Sigmoid colon (tissue), 7 donors: ENCODE data around the gene DYNC1H1. TPM values are rescaled to one million over a fixed set of nuclear protein-coding genes. Genes with fewer than 3 reads are reported as not detected.

Experiments
- DNase-seq: peaks from one replicate; pipeline ENCODE4 v3.0.0-alpha.2; 2019
- H3K27ac ChIP-seq, 4 donors: fragments of 200-600 bp; sonication (generic); one replicate each; pipeline ENCODE4 v1.5.1; 2016 to 2019; ENCODE audit warnings: mild to moderate bottlenecking in 1 of 4
- H3K27me3 ChIP-seq, 3 donors: fragments of 200-600 bp; sonication (generic); one replicate each; pipeline ENCODE4 v1.5.1; 2019; ENCODE audit warnings: mild to moderate bottlenecking in 1 of 3
- H3K36me3 ChIP-seq, 4 donors: fragments of 200-600 bp; sonication (generic); one replicate each; pipeline ENCODE4 v1.5.1; 2016 to 2019
- H3K4me1 ChIP-seq, 4 donors: fragments of 200-600 bp; sonication (generic); one replicate each; pipeline ENCODE4 v1.5.1; 2017 to 2019
- H3K4me3 ChIP-seq, 4 donors: fragments of 200-600 bp; sonication (generic); one replicate each; pipeline ENCODE4 v1.5.1; 2017 to 2019; ENCODE audit warnings: mild to moderate bottlenecking in 2 of 4, moderate library complexity in 1 of 4
- H3K9me3 ChIP-seq, 4 donors: fragments of 200-600 bp in 3 of 4; sonication (generic) in 3 of 4; one replicate each; pipeline versions ENCODE4 v1.5.1 to v1.6.1; 2013 to 2019
- CTCF ChIP-seq, 4 experiments: fragments of 450-650 bp in 3 of 4; fragments of 200-600 bp in 1 of 4; IDR thresholded peaks; one replicate each; pipeline ENCODE4 v1.5.1; 2016 to 2019; ENCODE audit warnings: antibody characterized with exemption in 4 of 4, mild to moderate bottlenecking in 3 of 4, moderate library complexity in 2 of 4
- EP300 ChIP-seq, 4 donors: sonication (generic); formaldehyde crosslinking; IDR thresholded peaks; one replicate each; pipeline ENCODE4 v1.6.1; 2017; ENCODE audit warnings: antibody characterized with exemption in 4 of 4
- POLR2A ChIP-seq, 2 donors: fragments of 450-650 bp; IDR thresholded peaks; one replicate each; pipeline ENCODE4 v1.6.1; 2016; ENCODE audit warnings: antibody characterized with exemption in 2 of 2, mild to moderate bottlenecking in 2 of 2, moderate library complexity in 2 of 2
- POLR2AphosphoS5 ChIP-seq, 4 donors: sonication (generic); formaldehyde crosslinking; IDR thresholded peaks; one replicate each; pipeline ENCODE4 v1.6.1; 2017; ENCODE audit warnings: antibody characterized with exemption in 4 of 4
- WGBS, 2 donors: extraction: QIAGEN DNeasy Blood & Tissue Kit; methylation state at CpG; one replicate each; pipeline ENCODE4 v1.1.7; 2013; 5-methylcytosine and 5-hydroxymethylcytosine counted together
- intact Hi-C: fragments of 100-400 bp; cut with DNase I; formaldehyde crosslinking; loops from one replicate; pipeline ENCODE4 v1.15.1; 2023
- polyA plus RNA-seq, 3 donors: library from polyadenylated mRNA; stranded (reverse); fragments of 200-250 nt; gene quantifications; one replicate each; pipeline ENCODE4 v1.2.3, GENCODE V29; 2013
- total RNA-seq, 4 donors: library from RNA; depleted of rRNA; stranded (reverse); fragments of >200 nt; gene quantifications; one replicate each; pipeline ENCODE4 v1.1.0, GENCODE V29; 2016
- donor health status: healthy with polysubstance abuse.
- donor health status: Bipolar disorder and iron deficiency.
- donor health status: healthy.

Gene DYNC1H1
- total and polyA plus RNA-seq, 7 donors: 38.4 to 592 (median 320) TPM

DNA sequence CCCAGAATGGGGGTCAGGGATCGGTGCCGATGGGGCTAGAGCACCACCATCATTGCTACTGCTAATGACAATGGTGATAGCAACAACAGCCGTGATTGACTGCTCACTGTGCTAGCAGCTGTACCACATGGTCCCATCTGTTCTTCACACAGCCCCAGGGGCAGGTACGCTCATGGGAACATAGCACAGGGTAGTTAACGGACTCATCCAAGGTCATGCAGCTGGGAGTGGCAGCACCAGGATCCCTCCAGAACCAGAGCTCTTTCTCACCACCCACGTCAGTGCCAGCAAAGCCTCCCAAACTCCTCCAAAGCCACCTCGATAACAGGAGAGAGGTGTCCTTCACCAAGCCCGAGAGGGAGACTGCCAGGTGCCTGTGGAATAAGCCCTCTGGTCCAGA is 11.2 kb upstream of the DYNC1H1 start:
- Histone ChIP-seq H3K27me3 (no peaks in the 10 kb centered on the region), H3K9me3 (no peaks in the 10 kb centered on the region), H3K36me3 (no peaks in the 10 kb centered on the region), H3K4me3 (no peak overlapping the region), H3K27ac (no peak overlapping the region), H3K4me1 (peaks cover 0 to 18% (median 13%) of the 10 kb centered on the region in 4 donors)
- intact Hi-C loops: no loop called here
- peak; percentile 52 for DNase-seq
- WGBS, 2 donors: 80 to 86% methylated on average over 8 of the region's 8 CpGs
- TF ChIP-seq POLR2A (IDR thresholded peaks at IDR 0.05) (no peak), EP300 (IDR thresholded peaks at IDR 0.05) (no peak), CTCF (IDR thresholded peaks at IDR 0.05) (no peak), POLR2AphosphoS5 (IDR thresholded peaks at IDR 0.05) (no peak)

DNA sequence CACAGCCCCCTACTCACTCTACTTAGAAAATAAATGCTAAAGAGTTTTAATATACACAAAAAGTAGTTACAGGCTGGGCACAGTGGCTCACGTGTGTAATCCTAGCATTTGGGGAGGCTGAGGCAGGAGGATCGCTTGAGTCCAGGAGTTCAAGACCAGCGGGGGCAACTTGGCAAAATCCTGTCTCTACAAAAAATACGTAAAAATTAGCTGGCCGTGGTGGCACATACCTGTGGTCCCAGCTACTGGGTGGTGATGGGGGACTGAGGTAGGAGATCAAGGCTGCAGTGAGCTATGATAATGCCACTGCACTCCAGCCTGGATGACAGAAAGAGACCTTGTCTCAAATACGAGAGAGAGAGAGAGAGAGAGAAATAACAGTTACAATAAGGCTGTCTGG is 9.9 kb upstream of the DYNC1H1 start:
- Histone ChIP-seq H3K36me3 (no peaks in the 10 kb centered on the region), H3K9me3 (no peaks in the 10 kb centered on the region), H3K27ac (no peak overlapping the region), H3K4me1 (peaks cover 0 to 9% (median 3%) of the 10 kb centered on the region in 4 donors), H3K27me3 (no peaks in the 10 kb centered on the region), H3K4me3 (no peak overlapping the region)
- TF ChIP-seq EP300 (IDR thresholded peaks at IDR 0.05) (no peak), CTCF (IDR thresholded peaks at IDR 0.05) (no peak), POLR2AphosphoS5 (IDR thresholded peaks at IDR 0.05) (no peak), POLR2A (IDR thresholded peaks at IDR 0.05) (no peak)
- intact Hi-C loops: no loop called here
- DNase-seq: no peak
- WGBS, 2 donors: 90 to 93% methylated on average over 6 of the region's 6 CpGs

GRCh38 chr14:101955695-101956161 is 8.6 kb upstream of the DYNC1H1 start:
- DNase-seq: no peak
- intact Hi-C loops: no loop called here

DNA sequence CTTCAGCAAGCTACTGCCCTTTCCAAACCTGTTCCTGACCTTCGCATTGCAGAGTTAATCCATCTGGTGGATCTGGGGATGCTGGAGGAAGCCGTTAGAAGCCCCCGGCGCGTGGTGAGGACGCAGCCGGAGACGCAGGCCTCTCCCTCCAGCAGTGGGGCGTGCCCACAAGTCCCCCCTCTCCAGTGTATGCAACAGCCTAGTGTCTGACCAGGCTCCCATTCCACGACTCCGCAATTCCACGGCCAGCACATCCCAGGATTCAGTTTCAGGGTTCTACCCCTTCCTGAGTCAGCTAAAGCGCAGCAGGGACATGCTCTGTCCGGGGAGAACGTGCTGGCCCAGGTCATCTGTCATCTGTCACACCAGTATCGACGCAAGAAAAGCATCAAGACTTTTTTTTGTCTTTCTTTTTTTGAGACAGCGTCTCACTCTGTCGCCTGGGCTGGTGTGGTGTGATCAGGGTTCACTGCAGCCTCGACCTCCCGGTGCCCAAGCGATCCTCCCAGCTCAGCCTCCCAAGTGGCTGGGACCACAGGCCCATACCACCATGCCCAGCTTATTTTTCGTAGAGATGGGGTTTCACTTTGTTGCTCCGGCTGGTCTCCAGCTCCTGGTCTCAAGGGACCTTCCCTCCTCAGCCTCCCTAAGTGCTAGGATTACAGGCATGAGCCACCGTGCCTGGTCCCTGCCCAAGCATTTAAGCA is 8.0 kb upstream of the DYNC1H1 start:
- 92 to 94% methylated on average over 25 of the region's 25 CpGs for WGBS, 2 donors
- H3K4me1 ChIP-seq: peaks cover 0 to 5% (median 2%) of the 10 kb centered on the region in 4 donors
- no peaks in the 10 kb centered on the region for H3K27me3 ChIP-seq
- intact Hi-C loops: no loop called here
- H3K4me3 ChIP-seq: no peak overlapping the region
- H3K36me3 ChIP-seq: no peaks in the 10 kb centered on the region
- no peak overlapping the region for H3K27ac ChIP-seq
- DNase-seq: no peak
- H3K9me3 ChIP-seq: no peaks in the 10 kb centered on the region
- TF ChIP-seq POLR2A (IDR thresholded peaks at IDR 0.05): no peak
- TF ChIP-seq EP300 (IDR thresholded peaks at IDR 0.05): no peak
- no peak for TF ChIP-seq CTCF (IDR thresholded peaks at IDR 0.05)
- no peak for TF ChIP-seq POLR2AphosphoS5 (IDR thresholded peaks at IDR 0.05)

More at GRCh38 chr14:101955695-101956161, 8.6 kb upstream of the DYNC1H1 start:
- TF ChIP-seq POLR2AphosphoS5 (IDR thresholded peaks at IDR 0.05) (no peak), EP300 (IDR thresholded peaks at IDR 0.05) (no peak), POLR2A (IDR thresholded peaks at IDR 0.05) (no peak), CTCF (IDR thresholded peaks at IDR 0.05) (no peak)
- Histone ChIP-seq H3K27ac (no peak overlapping the region), H3K4me1 (no peaks in the 10 kb centered on the region), H3K4me3 (no peak overlapping the region), H3K9me3 (no peaks in the 10 kb centered on the region), H3K36me3 (no peaks in the 10 kb centered on the region), H3K27me3 (no peaks in the 10 kb centered on the region)
- 89 to 93% methylated on average over 34 of the region's 34 CpGs for WGBS, 2 donors
